ENCODE measurements around the gene SLC35E2B.
"Not testable (repeated sequence)": the region's sequence is repeated elsewhere in the genome, so short reads cannot be mapped to it uniquely, and the experiment has no call there.

DNA sequence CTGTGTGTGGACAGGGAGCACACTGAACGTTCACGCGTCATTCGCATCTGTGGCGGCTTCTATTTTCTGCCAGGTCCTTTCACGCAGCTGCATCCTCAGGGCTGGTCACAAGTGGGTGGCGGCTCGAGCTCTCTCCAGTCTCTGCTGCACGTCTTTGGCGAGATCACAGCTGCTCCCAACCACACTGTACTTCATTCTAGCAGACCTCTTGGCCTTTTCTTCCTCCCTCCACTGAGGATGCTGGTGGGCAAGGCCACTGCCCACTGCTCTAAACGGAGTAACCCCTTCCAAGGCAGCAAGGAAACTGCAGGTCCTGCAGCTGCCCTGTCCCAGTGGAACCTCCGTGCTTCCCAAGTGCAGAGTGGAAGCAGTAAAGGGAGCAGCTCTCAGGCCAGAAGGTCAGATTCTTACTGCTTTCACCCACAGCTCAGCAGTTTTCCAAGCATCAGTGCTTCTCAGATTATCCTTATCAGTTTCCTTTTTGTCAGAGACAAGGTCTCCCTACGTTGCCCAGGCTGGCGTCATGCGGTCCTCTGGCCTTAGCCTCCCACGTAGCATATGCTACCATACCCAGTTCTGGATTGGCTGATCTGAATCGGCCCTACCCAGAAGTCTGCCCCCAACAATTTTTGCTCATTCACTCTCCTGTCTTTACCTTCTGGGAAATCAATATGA is 44.9 kb downstream of the SLC35E2B start:
- not testable (repeated sequence) for TF ChIP-seq KLF11 (CRISPR knock-in tag; IDR thresholded peaks at IDR 0.05); SP1 (IDR thresholded peaks at IDR 0.05); SP1 (CRISPR knock-in tag; IDR thresholded peaks at IDR 0.05); ZNF879 (CRISPR knock-in tag; IDR thresholded peaks at IDR 0.05); HNF4A (CRISPR knock-in tag; IDR thresholded peaks at IDR 0.05); SIN3A (IDR thresholded peaks at IDR 0.05; ENCODE audit: borderline replicate concordance, low read depth, low read length); CHD4 (IDR thresholded peaks at IDR 0.05; ENCODE audit: borderline replicate concordance, low read length)
- TF ChIP-seq, protein P1, sequence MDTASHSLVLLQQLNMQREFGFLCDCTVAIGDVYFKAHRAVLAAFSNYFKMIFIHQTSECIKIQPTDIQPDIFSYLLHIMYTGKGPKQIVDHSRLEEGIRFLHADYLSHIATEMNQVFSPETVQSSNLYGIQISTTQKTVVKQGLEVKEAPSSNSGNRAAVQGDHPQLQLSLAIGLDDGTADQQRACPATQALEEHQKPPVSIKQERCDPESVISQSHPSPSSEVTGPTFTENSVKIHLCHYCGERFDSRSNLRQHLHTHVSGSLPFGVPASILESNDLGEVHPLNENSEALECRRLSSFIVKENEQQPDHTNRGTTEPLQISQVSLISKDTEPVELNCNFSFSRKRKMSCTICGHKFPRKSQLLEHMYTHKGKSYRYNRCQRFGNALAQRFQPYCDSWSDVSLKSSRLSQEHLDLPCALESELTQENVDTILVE (CRISPR knock-in tag; IDR thresholded peaks at IDR 0.05) = not testable (repeated sequence)
- TF ChIP-seq, protein P2, sequence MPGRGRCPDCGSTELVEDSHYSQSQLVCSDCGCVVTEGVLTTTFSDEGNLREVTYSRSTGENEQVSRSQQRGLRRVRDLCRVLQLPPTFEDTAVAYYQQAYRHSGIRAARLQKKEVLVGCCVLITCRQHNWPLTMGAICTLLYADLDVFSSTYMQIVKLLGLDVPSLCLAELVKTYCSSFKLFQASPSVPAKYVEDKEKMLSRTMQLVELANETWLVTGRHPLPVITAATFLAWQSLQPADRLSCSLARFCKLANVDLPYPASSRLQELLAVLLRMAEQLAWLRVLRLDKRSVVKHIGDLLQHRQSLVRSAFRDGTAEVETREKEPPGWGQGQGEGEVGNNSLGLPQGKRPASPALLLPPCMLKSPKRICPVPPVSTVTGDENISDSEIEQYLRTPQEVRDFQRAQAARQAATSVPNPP (CRISPR knock-in tag; IDR thresholded peaks at IDR 0.05) = not testable (repeated sequence)
- TF ChIP-seq, protein P3, sequence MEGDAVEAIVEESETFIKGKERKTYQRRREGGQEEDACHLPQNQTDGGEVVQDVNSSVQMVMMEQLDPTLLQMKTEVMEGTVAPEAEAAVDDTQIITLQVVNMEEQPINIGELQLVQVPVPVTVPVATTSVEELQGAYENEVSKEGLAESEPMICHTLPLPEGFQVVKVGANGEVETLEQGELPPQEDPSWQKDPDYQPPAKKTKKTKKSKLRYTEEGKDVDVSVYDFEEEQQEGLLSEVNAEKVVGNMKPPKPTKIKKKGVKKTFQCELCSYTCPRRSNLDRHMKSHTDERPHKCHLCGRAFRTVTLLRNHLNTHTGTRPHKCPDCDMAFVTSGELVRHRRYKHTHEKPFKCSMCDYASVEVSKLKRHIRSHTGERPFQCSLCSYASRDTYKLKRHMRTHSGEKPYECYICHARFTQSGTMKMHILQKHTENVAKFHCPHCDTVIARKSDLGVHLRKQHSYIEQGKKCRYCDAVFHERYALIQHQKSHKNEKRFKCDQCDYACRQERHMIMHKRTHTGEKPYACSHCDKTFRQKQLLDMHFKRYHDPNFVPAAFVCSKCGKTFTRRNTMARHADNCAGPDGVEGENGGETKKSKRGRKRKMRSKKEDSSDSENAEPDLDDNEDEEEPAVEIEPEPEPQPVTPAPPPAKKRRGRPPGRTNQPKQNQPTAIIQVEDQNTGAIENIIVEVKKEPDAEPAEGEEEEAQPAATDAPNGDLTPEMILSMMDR (CRISPR knock-in tag; IDR thresholded peaks at IDR 0.05) = not testable (repeated sequence)
- TF ChIP-seq, protein P4, sequence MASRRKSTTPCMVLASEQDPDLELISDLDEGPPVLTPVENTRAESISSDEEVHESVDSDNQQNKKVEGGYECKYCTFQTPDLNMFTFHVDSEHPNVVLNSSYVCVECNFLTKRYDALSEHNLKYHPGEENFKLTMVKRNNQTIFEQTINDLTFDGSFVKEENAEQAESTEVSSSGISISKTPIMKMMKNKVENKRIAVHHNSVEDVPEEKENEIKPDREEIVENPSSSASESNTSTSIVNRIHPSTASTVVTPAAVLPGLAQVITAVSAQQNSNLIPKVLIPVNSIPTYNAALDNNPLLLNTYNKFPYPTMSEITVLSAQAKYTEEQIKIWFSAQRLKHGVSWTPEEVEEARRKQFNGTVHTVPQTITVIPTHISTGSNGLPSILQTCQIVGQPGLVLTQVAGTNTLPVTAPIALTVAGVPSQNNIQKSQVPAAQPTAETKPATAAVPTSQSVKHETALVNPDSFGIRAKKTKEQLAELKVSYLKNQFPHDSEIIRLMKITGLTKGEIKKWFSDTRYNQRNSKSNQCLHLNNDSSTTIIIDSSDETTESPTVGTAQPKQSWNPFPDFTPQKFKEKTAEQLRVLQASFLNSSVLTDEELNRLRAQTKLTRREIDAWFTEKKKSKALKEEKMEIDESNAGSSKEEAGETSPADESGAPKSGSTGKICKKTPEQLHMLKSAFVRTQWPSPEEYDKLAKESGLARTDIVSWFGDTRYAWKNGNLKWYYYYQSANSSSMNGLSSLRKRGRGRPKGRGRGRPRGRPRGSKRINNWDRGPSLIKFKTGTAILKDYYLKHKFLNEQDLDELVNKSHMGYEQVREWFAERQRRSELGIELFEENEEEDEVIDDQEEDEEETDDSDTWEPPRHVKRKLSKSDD (CRISPR knock-in tag; IDR thresholded peaks at IDR 0.05; ENCODE audit: low read depth) = not testable (repeated sequence)

Data from HepG2 (cell line).